ENCODE data around the gene ATM.

DNA sequence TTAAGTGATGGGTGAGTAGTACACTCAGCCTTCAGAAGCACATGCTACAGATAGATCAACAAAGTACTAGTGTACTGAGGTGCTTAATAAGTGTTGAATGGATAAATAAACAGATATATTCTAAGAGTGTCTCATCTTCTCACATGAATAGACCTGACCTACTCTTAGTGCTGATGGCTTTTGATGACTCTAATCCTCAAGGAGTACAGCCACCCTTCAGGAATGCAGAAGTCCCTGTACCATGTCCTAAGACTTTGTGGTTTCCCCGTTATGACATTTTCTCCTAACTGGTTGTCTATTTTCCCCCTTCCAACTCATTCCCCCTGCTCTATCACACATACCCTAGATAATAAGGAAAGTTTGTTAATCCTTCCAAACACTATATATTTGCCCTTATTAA lies 182.8 kb downstream of the ATM start:
- no peak for TF ChIP-seq ELF4 (IDR thresholded peaks at IDR 0.05)
- TF ChIP-seq HDGF (IDR thresholded peaks at IDR 0.05; ENCODE audit: borderline replicate concordance) = no peak
- no peak for TF ChIP-seq TARDBP (IDR thresholded peaks at IDR 0.05)
- no peak for TF ChIP-seq CTBP1 (IDR thresholded peaks at IDR 0.05; ENCODE audit: borderline replicate concordance)
- TF ChIP-seq FOXK2 (IDR thresholded peaks at IDR 0.05) = no peak
- no peak for TF ChIP-seq FOXA1 (IDR thresholded peaks at IDR 0.05)

Data from HEK293T (cell line).